BLaER1 treated with 17β-estradiol and CSF1 and Interleukin-3, amounts not matched to agents 10 nM and 100 nM (cell line): Measurements from ENCODE around the gene TREX2.
"Not testable (repeated sequence)": the region's sequence is repeated elsewhere in the genome, so short reads cannot be mapped to it uniquely, and the experiment has no call there.

Experiments
- H3K27ac ChIP-seq, 11 experiments: shearing (Covaris generic); formaldehyde crosslinking; 2 replicates each; pipeline ENCODE4 v1.8.1; 2022
- H3K27me3 ChIP-seq, 11 experiments: shearing (Covaris generic); formaldehyde crosslinking; 2 replicates each; pipeline ENCODE4 v1.8.1; 2022
- H3K36me3 ChIP-seq, 11 experiments: shearing (Covaris generic); formaldehyde crosslinking; 2 replicates each; pipeline ENCODE4 v1.8.1; 2022
- H3K4me1 ChIP-seq, 10 experiments: shearing (Covaris generic); formaldehyde crosslinking; 2 replicates each; pipeline ENCODE4 v1.8.1; 2022
- H3K4me2 ChIP-seq, 11 experiments: shearing (Covaris generic); formaldehyde crosslinking; 2 replicates each; pipeline ENCODE4 v1.8.1; 2022
- H3K4me3 ChIP-seq, 10 experiments: shearing (Covaris generic); formaldehyde crosslinking; 2 replicates each; pipeline ENCODE4 v1.8.1; 2022
- H3K9ac ChIP-seq, 11 experiments: shearing (Covaris generic); formaldehyde crosslinking; 2 replicates each; pipeline ENCODE4 v1.8.1; 2022
- H3K9me3 ChIP-seq, 11 experiments: shearing (Covaris generic); formaldehyde crosslinking; replicated peaks in 1 of 11; 2 replicates each; pipeline ENCODE4 v1.8.1; 2022
- H4K20me1 ChIP-seq, 11 experiments: shearing (Covaris generic); formaldehyde crosslinking; 2 replicates each; pipeline ENCODE4 v1.8.1; 2022
- Cebpa-rat ChIP-seq, 11 experiments: shearing (Covaris generic); IDR thresholded peaks; 2 replicates each; pipeline ENCODE4 v1.8.1; 2022

The TREX2 gene

DNA sequence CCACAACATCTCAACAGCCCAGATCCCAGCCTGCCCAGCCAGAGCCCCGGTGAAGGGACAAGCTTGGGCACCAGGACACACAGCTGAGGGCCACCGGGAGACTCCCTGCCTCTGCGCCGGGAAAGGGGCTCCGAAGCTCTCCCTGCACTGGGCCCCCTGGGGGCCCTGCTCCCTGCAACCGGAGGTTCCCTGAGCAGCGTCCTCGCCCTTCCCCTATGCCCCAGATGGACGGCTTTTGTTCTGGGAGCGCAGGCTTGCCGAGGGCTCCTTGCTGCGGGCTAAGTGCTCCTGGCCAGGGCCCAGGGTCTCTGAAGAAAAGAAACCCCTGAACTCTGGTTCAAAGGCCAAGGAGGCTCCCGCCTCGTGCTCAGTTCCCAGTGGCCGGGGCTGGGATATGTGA lies 35.5 kb downstream of the TREX2 start:
- Histone ChIP-seq H3K9ac (no peak overlapping the region), H3K4me1 (peaks cover 5 to 16% (median 8%) of the 10 kb centered on the region in 10 experiments; a peak in 16 of 20 replicates), H3K27me3 (peaks cover 49 to 99% (median 85%) of the 10 kb centered on the region in 11 experiments), H4K20me1 (peaks cover 0 to 40% (median 0%) of the 10 kb centered on the region in 11 experiments; a peak in 8 of 22 replicates), H3K9me3 (peaks cover 0 to 15% (median 0%) of the 10 kb centered on the region in 11 experiments; a peak in 3 of 22 replicates), H3K4me2 (no peak overlapping the region), H3K36me3 (no peaks in the 10 kb centered on the region), H3K27ac (no peak overlapping the region), H3K4me3 (no peak overlapping the region)
- no peak for TF ChIP-seq Cebpa-rat (IDR thresholded peaks at IDR 0.05)

- TF ChIP-seq Cebpa-rat (IDR thresholded peaks at IDR 0.05) = no peak
- no peaks in the 10 kb centered on the region for H3K36me3 ChIP-seq
- no peak overlapping the region for H3K4me2 ChIP-seq
Observed at GRCh38 chrX:153409414-153410101, 36.3 kb downstream of the TREX2 start.

GRCh38 chrX:153408871-153409351 lies 36.9 kb downstream of the TREX2 start:
- no peak overlapping the region for H3K4me2 ChIP-seq
- no peak for TF ChIP-seq Cebpa-rat (IDR thresholded peaks at IDR 0.05)
- H3K36me3 ChIP-seq = no peaks in the 10 kb centered on the region
- peaks cover 0 to 40% (median 0%) of the 10 kb centered on the region in 11 experiments; a peak in 8 of 22 replicates for H4K20me1 ChIP-seq
- H3K9me3 ChIP-seq = peaks cover 0 to 15% (median 0%) of the 10 kb centered on the region in 11 experiments; a peak in 3 of 22 replicates
- H3K27ac ChIP-seq = no peak overlapping the region
- peaks cover 49 to 99% (median 86%) of the 10 kb centered on the region in 11 experiments for H3K27me3 ChIP-seq
- H3K4me3 ChIP-seq = no peak overlapping the region
- no peak overlapping the region for H3K9ac ChIP-seq
- peaks cover 5 to 16% (median 8%) of the 10 kb centered on the region in 10 experiments; a peak in 16 of 20 replicates for H3K4me1 ChIP-seq

More at GRCh38 chrX:153409414-153410101, 36.3 kb downstream of the TREX2 start:
- H3K9ac ChIP-seq = no peak overlapping the region
- no peak overlapping the region for H3K4me3 ChIP-seq
- H4K20me1 ChIP-seq = peaks cover 0 to 40% (median 0%) of the 10 kb centered on the region in 11 experiments; a peak in 8 of 22 replicates
- H3K9me3 ChIP-seq = peaks cover 0 to 15% (median 0%) of the 10 kb centered on the region in 11 experiments; a peak in 3 of 22 replicates
- H3K27ac ChIP-seq = no peak overlapping the region
- peaks cover 50 to 99% (median 86%) of the 10 kb centered on the region in 11 experiments for H3K27me3 ChIP-seq
- peaks cover 5 to 16% (median 8%) of the 10 kb centered on the region in 10 experiments; a peak in 16 of 20 replicates for H3K4me1 ChIP-seq

DNA sequence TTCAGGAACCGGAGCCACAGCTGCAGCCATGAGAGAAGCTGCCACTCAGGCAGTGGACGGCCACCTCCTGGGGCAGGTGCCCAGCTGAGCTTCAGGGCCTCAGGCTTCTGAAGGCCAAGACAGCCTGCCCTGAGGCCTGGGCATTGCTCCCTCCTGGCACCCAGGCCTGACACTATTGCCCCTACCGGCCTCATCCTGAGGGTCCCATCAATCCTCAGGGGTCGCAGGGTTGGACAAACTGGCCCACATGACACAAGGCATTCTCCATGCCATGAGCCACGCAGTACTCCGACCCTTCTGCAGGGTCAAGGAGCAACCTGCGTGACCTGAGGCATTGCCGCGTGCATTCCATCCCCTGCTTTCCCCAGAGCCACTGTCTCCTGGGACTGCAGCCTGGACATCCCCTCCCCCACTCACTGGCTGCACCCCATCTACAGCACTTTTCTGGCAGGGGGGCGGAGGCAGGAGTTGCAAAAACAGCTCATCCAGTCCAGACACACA lies 37.6 kb downstream of the TREX2 start:
- H3K4me2 ChIP-seq = no peak overlapping the region
- H3K36me3 ChIP-seq = no peaks in the 10 kb centered on the region
- H3K27me3 ChIP-seq = peaks cover 43 to 99% (median 86%) of the 10 kb centered on the region in 11 experiments
- H3K9ac ChIP-seq = no peak overlapping the region
- H3K27ac ChIP-seq = no peak overlapping the region
- peaks cover 5 to 16% (median 8%) of the 10 kb centered on the region in 10 experiments; a peak in 16 of 20 replicates for H3K4me1 ChIP-seq
- H4K20me1 ChIP-seq = peaks cover 0 to 40% (median 0%) of the 10 kb centered on the region in 11 experiments; a peak in 8 of 22 replicates
- peaks cover 0 to 15% (median 0%) of the 10 kb centered on the region in 11 experiments; a peak in 3 of 22 replicates for H3K9me3 ChIP-seq
- TF ChIP-seq Cebpa-rat (IDR thresholded peaks at IDR 0.05) = no peak
- H3K4me3 ChIP-seq = no peak overlapping the region

DNA sequence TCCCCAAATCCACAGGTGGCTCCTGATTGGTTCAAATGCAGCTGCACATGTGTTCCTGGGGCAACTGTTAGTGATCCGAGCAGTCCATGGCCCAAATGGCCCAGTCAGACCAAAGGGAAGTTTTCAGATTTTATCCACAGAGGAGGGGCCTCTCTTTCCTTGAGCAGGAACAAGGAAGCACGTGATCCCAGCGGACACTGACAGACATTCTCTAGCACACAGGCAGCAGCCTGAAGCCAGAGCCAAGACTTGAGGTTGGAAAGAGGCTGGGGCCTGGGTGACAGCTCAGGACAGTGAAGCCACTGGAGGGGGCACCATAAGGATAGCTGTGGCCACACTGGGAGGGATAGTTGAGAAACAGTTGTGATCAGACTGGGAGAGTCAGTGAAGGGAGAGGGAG lies 38.1 kb downstream of the TREX2 start:
- H3K4me3 ChIP-seq = no peak overlapping the region

GRCh38 chrX:153406903-153407302 lies 39.0 kb downstream of the TREX2 start:
- no peak overlapping the region for H3K4me3 ChIP-seq
- no peaks in the 10 kb centered on the region for H3K36me3 ChIP-seq
- no peak overlapping the region for H3K27ac ChIP-seq
- H3K27me3 ChIP-seq = peaks cover 37 to 97% (median 80%) of the 10 kb centered on the region in 11 experiments
- peaks cover 0 to 15% (median under 1%) of the 10 kb centered on the region in 11 experiments; a peak in 10 of 22 replicates for H3K9me3 ChIP-seq
- no peak for TF ChIP-seq Cebpa-rat (IDR thresholded peaks at IDR 0.05)
- no peak overlapping the region for H3K9ac ChIP-seq
- peaks cover 0 to 33% (median 0%) of the 10 kb centered on the region in 11 experiments; a peak in 7 of 22 replicates for H4K20me1 ChIP-seq
- no peak overlapping the region for H3K4me2 ChIP-seq
- H3K4me1 ChIP-seq = peaks cover 0 to 6% (median 5%) of the 10 kb centered on the region in 10 experiments; a peak in 15 of 20 replicates

More for the DNA sequence above, 38.1 kb downstream of the TREX2 start:
- no peak overlapping the region for H3K9ac ChIP-seq
- H3K36me3 ChIP-seq = no peaks in the 10 kb centered on the region
- H3K4me2 ChIP-seq = no peak overlapping the region
- peaks cover 0 to 37% (median 0%) of the 10 kb centered on the region in 11 experiments; a peak in 8 of 22 replicates for H4K20me1 ChIP-seq
- H3K27me3 ChIP-seq = peaks cover 43 to 99% (median 85%) of the 10 kb centered on the region in 11 experiments
- H3K9me3 ChIP-seq = peaks cover 0 to 15% (median 0%) of the 10 kb centered on the region in 11 experiments; a peak in 3 of 22 replicates
- TF ChIP-seq Cebpa-rat (IDR thresholded peaks at IDR 0.05) = no peak
- no peak overlapping the region for H3K27ac ChIP-seq
- peaks cover 4 to 14% (median 8%) of the 10 kb centered on the region in 10 experiments; a peak in 16 of 20 replicates for H3K4me1 ChIP-seq

DNA sequence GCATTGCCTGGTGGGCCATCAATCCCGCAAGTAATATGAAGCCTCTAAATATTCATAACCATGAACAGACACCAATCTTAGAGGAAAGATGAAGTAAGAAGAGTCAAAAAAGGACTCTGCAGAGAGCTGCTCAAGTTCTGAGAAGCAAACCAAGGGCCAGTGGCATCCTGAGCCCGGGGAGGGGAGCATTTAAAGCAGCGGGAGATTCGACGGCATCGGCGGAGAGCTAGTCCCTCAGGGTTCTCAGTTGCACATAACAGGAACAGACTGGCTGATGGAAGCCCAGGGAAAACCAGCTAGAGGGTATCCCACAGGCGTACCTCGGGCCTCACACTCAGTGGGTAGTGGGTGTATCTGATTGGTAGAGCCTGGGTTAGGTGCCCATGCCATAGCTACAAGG lies 39.8 kb downstream of the TREX2 start:
- H4K20me1 ChIP-seq = peaks cover 0 to 33% (median 0%) of the 10 kb centered on the region in 11 experiments; a peak in 6 of 22 replicates
- no peak overlapping the region for H3K4me2 ChIP-seq
- no peaks in the 10 kb centered on the region for H3K36me3 ChIP-seq
- H3K4me1 ChIP-seq = no peaks in the 10 kb centered on the region
- no peak overlapping the region for H3K9ac ChIP-seq
- H3K27me3 ChIP-seq = peaks cover 28 to 90% (median 71%) of the 10 kb centered on the region in 11 experiments
- no peak overlapping the region for H3K27ac ChIP-seq
- no peak for TF ChIP-seq Cebpa-rat (IDR thresholded peaks at IDR 0.05)
- no peak overlapping the region for H3K4me3 ChIP-seq
- H3K9me3 ChIP-seq = peaks cover 4 to 19% (median 9%) of the 10 kb centered on the region in 11 experiments; a peak in 18 of 22 replicates

- Histone ChIP-seq H3K36me3 (no peaks in the 10 kb centered on the region), H4K20me1 (peaks cover 0 to 32% (median 0%) of the 10 kb centered on the region in 11 experiments; a peak in 6 of 22 replicates), H3K4me1 (no peaks in the 10 kb centered on the region), H3K27me3 (peaks cover 22 to 84% (median 65%) of the 10 kb centered on the region in 11 experiments), H3K4me2 (no peak overlapping the region), H3K4me3 (no peak overlapping the region), H3K9me3 (peaks cover 6 to 22% (median 12%) of the 10 kb centered on the region in 11 experiments; a peak in 18 of 22 replicates), H3K27ac (no peak overlapping the region), H3K9ac (no peak overlapping the region)
- no peak for TF ChIP-seq Cebpa-rat (IDR thresholded peaks at IDR 0.05)
Observed at GRCh38 chrX:153405426-153405825, 40.4 kb downstream of the TREX2 start.

DNA sequence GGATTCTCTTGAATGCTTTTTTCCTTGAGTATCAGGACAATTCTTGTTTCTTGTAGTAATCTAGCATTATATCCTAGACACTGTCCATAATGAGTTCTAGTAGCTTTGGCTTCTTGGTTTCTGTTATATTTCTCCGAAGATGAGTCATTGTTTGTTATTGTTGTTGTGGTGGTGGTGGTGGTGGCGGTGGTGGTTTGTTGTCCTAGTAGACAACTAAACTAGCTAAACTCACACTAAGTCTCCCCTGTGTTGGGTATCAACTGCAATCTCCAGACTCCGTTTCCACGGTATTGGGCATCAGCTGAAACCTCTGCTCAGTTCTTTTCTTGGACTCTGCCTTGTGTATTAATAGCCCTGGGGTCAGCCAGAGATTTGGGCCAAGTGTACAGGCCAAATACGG lies 41.5 kb downstream of the TREX2 start:
- H3K4me1 ChIP-seq, H3K36me3 ChIP-seq, H3K27ac ChIP-seq, H3K9ac ChIP-seq, H3K4me3 ChIP-seq, H3K4me2 ChIP-seq: not testable (repeated sequence)
- H4K20me1 ChIP-seq = peaks cover 0 to 26% (median 0%) of the 10 kb centered on the region in 11 experiments; a peak in 5 of 22 replicates
- H3K27me3 ChIP-seq = peaks cover 19 to 73% (median 60%) of the 10 kb centered on the region in 11 experiments
- peaks cover 7 to 22% (median 13%) of the 10 kb centered on the region in 11 experiments; a peak in 19 of 22 replicates for H3K9me3 ChIP-seq
